HepG2 (cell line): ENCODE results near the gene MAP2K6. TPM values are rescaled to one million over a fixed set of nuclear protein-coding genes. Genes with fewer than 3 reads are reported as not detected.

ENCODE experiments used
- ATAC-seq: fragments of 200-7000 bp; cut with Tn5 transposase; 3 replicates; pipeline ENCODE4 v1.9.1; 2020; ENCODE audit warnings: mild to moderate bottlenecking, moderate library complexity
- BruUV-seq: library from RNA; stranded (reverse); fragments of 400-500 nt; replicated peaks from 2 replicates; lab custom pipeline; 2021; lab: Mats Ljungman, UMichigan
- CTCF ChIA-PET: fragments of 300-600 bp; formaldehyde crosslinking; extraction: SDS; loops from one replicate; lab custom pipeline; 2021; ENCODE audit warnings: low total read pairs, inconsistent platforms, low intra/inter-chr PET ratio; lab: Yijun Ruan, JAX
- POLR2A ChIA-PET: fragments of 350-600 bp; sonication (Branson Sonifier 250); formaldehyde crosslinking; loops from one replicate; lab custom pipeline; 2020; ENCODE audit warnings: antibody characterized with exemption, inconsistent platforms; lab: Yijun Ruan, JAX
- DNase-seq: peaks from one replicate; pipeline ENCODE4 v3.0.0-alpha.2; 2015; ENCODE audit warnings: low spot score
- FAIRE-seq: peaks from 3 replicates; lab custom pipeline; 2011; peaks lifted over from hg19 to GRCh38; lab: Jason Lieb, UNC
- H2AFZ ChIP-seq: one replicate; pipeline ENCODE4 v1.6.1; 2011; ENCODE audit warnings: low read length, inconsistent platforms
- H3K27ac ChIP-seq: fragments of 300-600 bp; 3 replicates; pipeline ENCODE4 v1.8.0; 2011; ENCODE audit warnings: mixed run types, mild to moderate bottlenecking, mixed read lengths, low read length, inconsistent platforms; ENCODE audit not compliant: insufficient read depth; ENCODE audit errors: extremely low read length
- H3K27me3 ChIP-seq, 2 experiments: fragments of 200-600 bp in 1 of 2; 2 replicates in 1 of 2; 3 replicates in 1 of 2; pipeline versions ENCODE4 v1.6.0 to v1.8.0; 2011; ENCODE audit warnings: low read length in 2 of 2, mild to moderate bottlenecking in 2 of 2, moderate library complexity in 2 of 2, inconsistent platforms in 1 of 2; ENCODE audit not compliant: insufficient read depth in 2 of 2, control insufficient read depth in 1 of 2
- H3K36me3 ChIP-seq, 2 experiments: fragments of 200-600 bp in 1 of 2; replicated peaks in 1 of 2; 2 replicates in 1 of 2; 3 replicates in 1 of 2; pipeline versions ENCODE4 v1.5.1 to v1.8.0; 2011; ENCODE audit warnings: low read length in 2 of 2, inconsistent platforms in 1 of 2; ENCODE audit not compliant: insufficient read depth in 2 of 2, control insufficient read depth in 1 of 2
- H3K4me1 ChIP-seq: 2 replicates; pipeline ENCODE4 v1.5.1; 2012; ENCODE audit warnings: low read length, inconsistent platforms; ENCODE audit not compliant: insufficient read depth
- H3K4me2 ChIP-seq: 2 replicates; pipeline ENCODE4 v1.6.0; 2011; ENCODE audit warnings: low read depth, low read length, inconsistent platforms
- H3K4me3 ChIP-seq, 3 experiments: fragments of 200-600 bp in 1 of 3; sonication (generic), shearing (Covaris generic) in 1 of 3; replicated peaks in 1 of 3; 2 replicates each; pipeline ENCODE4 v1.5.1; 2011 to 2016; ENCODE audit warnings: low read length in 3 of 3, inconsistent platforms in 2 of 3, low read depth in 2 of 3, mild to moderate bottlenecking in 2 of 3, control low read depth in 1 of 3, mixed read lengths in 1 of 3; ENCODE audit not compliant: insufficient read depth in 1 of 3
- H3K79me2 ChIP-seq: one replicate; pipeline ENCODE4 v1.6.1; 2011; ENCODE audit warnings: low read length, inconsistent platforms; ENCODE audit not compliant: insufficient read depth
- H3K9ac ChIP-seq: 2 replicates; pipeline ENCODE4 v1.6.0; 2011; ENCODE audit warnings: mild to moderate bottlenecking, low read depth, low read length, inconsistent platforms; ENCODE audit not compliant: insufficient read depth
- H3K9me3 ChIP-seq: 2 replicates; pipeline ENCODE4 v1.5.1; 2012; ENCODE audit warnings: mild to moderate bottlenecking, low read length
- H4K20me1 ChIP-seq: 2 replicates; pipeline ENCODE4 v1.6.0; 2011; ENCODE audit warnings: inconsistent platforms, mild to moderate bottlenecking, low read length, moderate library complexity; ENCODE audit not compliant: insufficient read depth
- CBX2 ChIP-seq, 2 experiments: fragments of 200-600 bp in 1 of 2; sonication (generic); formaldehyde crosslinking in 1 of 2; IDR thresholded peaks; 2 replicates each; pipeline versions ENCODE4 v1.7.0 to v1.8.1; 2018 to 2022; ENCODE audit warnings: low read depth in 2 of 2, low read length in 1 of 2, mild to moderate bottlenecking in 1 of 2, missing genetic modification reagents in 1 of 2
- CCDC6 ChIP-seq: sonication (generic); formaldehyde crosslinking; IDR thresholded peaks from 2 replicates; pipeline ENCODE4 v1.8.1; 2022; ENCODE audit warnings: mild to moderate bottlenecking, missing genetic modification reagents, moderate library complexity
- DNMT1 ChIP-seq: sonication (generic); formaldehyde crosslinking; IDR thresholded peaks from 2 replicates; pipeline ENCODE4 v1.5.1; 2020; ENCODE audit warnings: mild to moderate bottlenecking, missing genetic modification reagents
- FOXP1 ChIP-seq, 2 experiments: fragments of 450-650 bp in 1 of 2; IDR thresholded peaks; 2 replicates each; pipeline ENCODE4 v1.6.1; 2017 to 2018; ENCODE audit warnings: antibody characterized with exemption in 1 of 2
- HDAC2 ChIP-seq: sonication (generic); formaldehyde crosslinking; IDR thresholded peaks from 2 replicates; pipeline ENCODE4 v1.4.0; 2020; ENCODE audit warnings: missing genetic modification reagents
- HMG20B ChIP-seq: conservative IDR thresholded peaks from 2 replicates; pipeline ENCODE4 v1.6.1; 2016; ENCODE audit warnings: missing genetic modification reagents, missing compliant biosample characterization
- MLXIP ChIP-seq: sonication (generic); formaldehyde crosslinking; IDR thresholded peaks from 2 replicates; pipeline ENCODE4 v1.9.0; 2021; ENCODE audit warnings: missing genetic modification reagents, borderline replicate concordance
- NR2F1 ChIP-seq, 2 experiments: fragments of 450-650 bp in 1 of 2; formaldehyde crosslinking in 1 of 2; IDR thresholded peaks; 2 replicates each; pipeline versions ENCODE4 v1.5.0 to v1.6.1; 2016 to 2020; ENCODE audit warnings: mild to moderate bottlenecking in 1 of 2, missing compliant biosample characterization in 1 of 2, missing genetic modification reagents in 1 of 2, moderate library complexity in 1 of 2
- RARA ChIP-seq: IDR thresholded peaks from 2 replicates; pipeline ENCODE4 v1.6.1; 2016; ENCODE audit warnings: missing genetic modification reagents, missing compliant biosample characterization
- SUZ12 ChIP-seq: fragments of 150-350 bp; IDR thresholded peaks from 2 replicates; pipeline ENCODE4 v1.6.1; 2014; ENCODE audit warnings: low read depth, low read length
- TCF12 ChIP-seq, 2 experiments: fragments of 450-650 bp in 1 of 2; sonication (generic) in 1 of 2; formaldehyde crosslinking in 1 of 2; IDR thresholded peaks; 2 replicates each; pipeline versions ENCODE4 v1.6.1 to v1.8.0; 2017 to 2022; ENCODE audit warnings: antibody characterized with exemption in 1 of 2, mild to moderate bottlenecking in 1 of 2, missing genetic modification reagents in 1 of 2, moderate library complexity in 1 of 2
- TGIF2 ChIP-seq: IDR thresholded peaks from 2 replicates; pipeline ENCODE4 v1.6.1; 2016; ENCODE audit warnings: control low read depth, missing compliant biosample characterization
- THRA ChIP-seq: sonication (generic); formaldehyde crosslinking; IDR thresholded peaks from 2 replicates; pipeline ENCODE4 v1.4.0; 2020; ENCODE audit warnings: missing genetic modification reagents, borderline replicate concordance
- U2AF1 ChIP-seq: fragments of 200-400 bp; formaldehyde crosslinking; optimal IDR thresholded peaks from 2 replicates; pipeline ENCODE3; 2017; ENCODE audit warnings: mild to moderate bottlenecking, low read depth, low read length
- XBP1 ChIP-seq: sonication (generic); formaldehyde crosslinking; IDR thresholded peaks from 2 replicates; pipeline ENCODE4 v1.5.0; 2020; ENCODE audit warnings: missing genetic modification reagents
- ZNF670 ChIP-seq: sonication (generic); formaldehyde crosslinking; IDR thresholded peaks from 2 replicates; pipeline ENCODE4 v1.8.0; 2022; ENCODE audit warnings: mild to moderate bottlenecking, missing genetic modification reagents, borderline replicate concordance
- ZNF839 ChIP-seq: sonication (generic); formaldehyde crosslinking; IDR thresholded peaks from 2 replicates; pipeline ENCODE4 v1.4.0; 2020; ENCODE audit warnings: missing genetic modification reagents, mild to moderate bottlenecking, borderline replicate concordance
- ZSCAN25 ChIP-seq: sonication (generic); formaldehyde crosslinking; IDR thresholded peaks from 2 replicates; pipeline ENCODE4 v1.8.0; 2022; ENCODE audit warnings: mild to moderate bottlenecking, missing genetic modification reagents
- WGBS: methylation state at CpG from one replicate; pipeline ENCODE4 v1.1.6; 2017; ENCODE audit warnings: low lambda C conversion rate; 5-methylcytosine and 5-hydroxymethylcytosine counted together
- in situ Hi-C: cut with HindIII; loops from 2 replicates; pipeline ENCODE4 v1.10.0; 2017; ENCODE audit warnings: low pct_unique_long_range_greater_than_20kb; ENCODE audit not compliant: extremely low pct_ligation_motif_present
- intact Hi-C: fragments of 100-400 bp; cut with micrococcal nuclease; formaldehyde crosslinking; loops from one replicate; pipeline ENCODE4 v1.10.0; 2022; ENCODE audit not compliant: unreplicated experiment
- polyA plus RNA-seq, 8 experiments: library from polyadenylated mRNA; depleted of rRNA in 3 of 8; stranded (reverse) in 7 of 8; unstranded in 1 of 8; fragments of >200 nt; fragmentation: Illumina TruSeq in 4 of 8; extraction: Trizol in 4 of 8; gene quantifications; 2 replicates each; pipeline versions ENCODE4 v1.2.1 to v1.2.3, GENCODE V29; 2011 to 2016; ENCODE audit warnings: low read depth in 4 of 8, missing spikeins in 1 of 8, mixed read lengths in 1 of 8; ENCODE audit not compliant: insufficient read depth in 1 of 8
- total RNA-seq, 5 experiments: library from RNA; depleted of rRNA; stranded (reverse); fragments of >200 nt; fragmentation: Illumina TruSeq; extraction: Trizol; gene quantifications; 2 replicates each; pipeline ENCODE4 v1.2.3, GENCODE V29; 2016; ENCODE audit warnings: low read depth in 1 of 5
- TF ChIP-seq, protein P1 (sequence below): IDR thresholded peaks from 2 replicates; pipeline ENCODE4 v1.6.1; 2016; ENCODE audit warnings: low read depth, borderline replicate concordance

Gene MAP2K6
- total and polyA plus RNA-seq, 2 of the 13 experiments (the other 11 are each of a cell fraction or from before 2014, with no cell fraction given), result 5.1 to 33.6 TPM

- DNase-seq (no peak), ATAC-seq (no peak), FAIRE-seq (no peak)
- Histone ChIP-seq H3K27ac (no peak overlapping the region), H3K36me3 (no peaks in the 10 kb centered on the region), H3K4me1 (no peaks in the 10 kb centered on the region), H3K4me3 (no peak overlapping the region), H3K27me3 (peaks cover 0 to 2% of the 10 kb centered on the region in 2 experiments; a peak in 1 of 5 replicates), H3K9ac (no peak overlapping the region), H3K4me2 (no peak overlapping the region), H4K20me1 (no peaks in the 10 kb centered on the region), H2AFZ (no peak overlapping the region), H3K9me3 (no peaks in the 10 kb centered on the region), H3K79me2 (no peaks in the 10 kb centered on the region)
- ChIA-PET CTCF (no interaction called here), POLR2A (no interaction called here)
- intact Hi-C loops, result no loop called here
- TF ChIP-seq ZNF839 (CRISPR knock-in tag) (no peak), MLXIP (CRISPR knock-in tag) (no peak), TGIF2 (no peak), HDAC2 (CRISPR knock-in tag) (no peak), ZSCAN25 (CRISPR knock-in tag) (no peak), CBX2 (IDR thresholded peaks at IDR 0.05; ENCODE audit: low read depth, low read length) (no peak), CBX2 (CRISPR knock-in tag; IDR thresholded peaks at IDR 0.05; ENCODE audit: low read depth) (no peak), DNMT1 (no peak), CCDC6 (no peak), FOXP1 (IDR thresholded peaks at IDR 0.05) (no peak), FOXP1 (CRISPR knock-in tag; IDR thresholded peaks at IDR 0.05) (no peak), HMG20B (CRISPR knock-in tag) (no peak), ZNF670 (CRISPR knock-in tag) (no peak), SUZ12 (no peak), XBP1 (CRISPR knock-in tag) (no peak), NR2F1 (CRISPR knock-in tag; IDR thresholded peaks at IDR 0.05) (no peak), U2AF1 (no peak), TCF12 (IDR thresholded peaks at IDR 0.05) (no peak), TCF12 (CRISPR knock-in tag; IDR thresholded peaks at IDR 0.05) (no peak), THRA (CRISPR knock-in tag) (no peak), RARA (no peak)
- TF ChIP-seq, protein P1, sequence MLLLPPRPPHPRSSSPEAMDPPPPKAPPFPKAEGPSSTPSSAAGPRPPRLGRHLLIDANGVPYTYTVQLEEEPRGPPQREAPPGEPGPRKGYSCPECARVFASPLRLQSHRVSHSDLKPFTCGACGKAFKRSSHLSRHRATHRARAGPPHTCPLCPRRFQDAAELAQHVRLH (CRISPR knock-in tag), result no peak
- in situ Hi-C loops, result no loop called here
- WGBS, result 19% methylated on average over 3 of the region's 3 CpGs
- BruUV-seq, result no TSS peak
These were observed 13.2 kb upstream of the MAP2K6 start for GRCh38 chr17:69401251-69401650.
